Measurements from ENCODE around the gene PPM1H.

Gene PPM1H

GRCh38 chr12:62724285-62724684 is 210.7 kb downstream of the PPM1H start:
- Histone ChIP-seq H3K4me1 (ENCODE audit: insufficient read depth, low read length) (peaks cover 11% of the 10 kb centered on the region), H3K27ac (ENCODE audit: low read depth, low read length) (no peak overlapping the region), H3K27me3 (ENCODE audit: control insufficient read depth in 1 of 2, insufficient read depth in 2 of 2, low read length in 2 of 2) (no peaks in the 10 kb centered on the region)

GRCh38 chr12:62722971-62723680 is 211.8 kb downstream of the PPM1H start:
- no peak overlapping the region for H3K27ac ChIP-seq (ENCODE audit: low read depth, low read length)
- H3K27me3 ChIP-seq (ENCODE audit: control insufficient read depth in 1 of 2, insufficient read depth in 2 of 2, low read length in 2 of 2): no peaks in the 10 kb centered on the region
- H3K9me3 ChIP-seq (ENCODE audit: low read length): no peaks in the 10 kb centered on the region
- no peaks in the 10 kb centered on the region for H3K36me3 ChIP-seq (ENCODE audit: insufficient read depth, low read length)
- H3K4me1 ChIP-seq (ENCODE audit: insufficient read depth, low read length): peaks cover 6% of the 10 kb centered on the region
- H3K9ac ChIP-seq (ENCODE audit: low read length): no peak overlapping the region
- no peak overlapping the region for H3K4me3 ChIP-seq (ENCODE audit: low read depth in 1 of 2, low read length in 2 of 2)

More at GRCh38 chr12:62724285-62724684, 210.7 kb downstream of the PPM1H start:
- Histone ChIP-seq H3K9me3 (ENCODE audit: low read length) (no peaks in the 10 kb centered on the region), H3K9ac (ENCODE audit: low read length) (no peak overlapping the region), H3K4me3 (ENCODE audit: low read depth in 1 of 2, low read length in 2 of 2) (no peak overlapping the region), H3K36me3 (ENCODE audit: insufficient read depth, low read length) (no peaks in the 10 kb centered on the region)

- Histone ChIP-seq H3K4me3 (ENCODE audit: low read depth in 1 of 2, low read length in 2 of 2) (no peak overlapping the region), H3K9me3 (ENCODE audit: low read length) (no peaks in the 10 kb centered on the region), H3K36me3 (ENCODE audit: insufficient read depth, low read length) (no peaks in the 10 kb centered on the region), H3K27ac (ENCODE audit: low read depth, low read length) (no peak overlapping the region), H3K27me3 (ENCODE audit: control insufficient read depth in 1 of 2, insufficient read depth in 2 of 2, low read length in 2 of 2) (no peaks in the 10 kb centered on the region), H3K4me1 (ENCODE audit: insufficient read depth, low read length) (peaks cover 6% of the 10 kb centered on the region), H3K9ac (ENCODE audit: low read length) (no peak overlapping the region)
Measured at GRCh38 chr12:62720661-62721330, 214.2 kb downstream of the PPM1H start.

- H3K9ac ChIP-seq (ENCODE audit: low read length): no peak overlapping the region
- H3K9me3 ChIP-seq (ENCODE audit: low read length): no peaks in the 10 kb centered on the region
- no peak overlapping the region for H3K4me3 ChIP-seq (ENCODE audit: low read depth in 1 of 2, low read length in 2 of 2)
- H3K36me3 ChIP-seq (ENCODE audit: insufficient read depth, low read length): no peaks in the 10 kb centered on the region
- peaks cover 6% of the 10 kb centered on the region for H3K4me1 ChIP-seq (ENCODE audit: insufficient read depth, low read length)
- no peaks in the 10 kb centered on the region for H3K27me3 ChIP-seq (ENCODE audit: control insufficient read depth in 1 of 2, insufficient read depth in 2 of 2, low read length in 2 of 2)
- H3K27ac ChIP-seq (ENCODE audit: low read depth, low read length): no peak overlapping the region
Measured at GRCh38 chr12:62720025-62720424, 214.9 kb downstream of the PPM1H start.

- Histone ChIP-seq H3K36me3 (ENCODE audit: insufficient read depth, low read length) (no peaks in the 10 kb centered on the region), H3K4me3 (ENCODE audit: low read depth in 1 of 2, low read length in 2 of 2) (no peak overlapping the region), H3K9me3 (ENCODE audit: low read length) (no peaks in the 10 kb centered on the region), H3K9ac (ENCODE audit: low read length) (no peak overlapping the region), H3K27ac (ENCODE audit: low read depth, low read length) (no peak overlapping the region), H3K4me1 (ENCODE audit: insufficient read depth, low read length) (peaks cover 10% of the 10 kb centered on the region), H3K27me3 (ENCODE audit: control insufficient read depth in 1 of 2, insufficient read depth in 2 of 2, low read length in 2 of 2) (no peaks in the 10 kb centered on the region)
Measured at GRCh38 chr12:62718762-62719426, 216.1 kb downstream of the PPM1H start.

GRCh38 chr12:62717643-62718042 is 217.3 kb downstream of the PPM1H start:
- Histone ChIP-seq H3K27me3 (ENCODE audit: control insufficient read depth in 1 of 2, insufficient read depth in 2 of 2, low read length in 2 of 2) (no peaks in the 10 kb centered on the region), H3K4me3 (ENCODE audit: low read depth in 1 of 2, low read length in 2 of 2) (no peak overlapping the region), H3K27ac (ENCODE audit: low read depth, low read length) (no peak overlapping the region), H3K4me1 (ENCODE audit: insufficient read depth, low read length) (peaks cover 17% of the 10 kb centered on the region), H3K9me3 (ENCODE audit: low read length) (no peaks in the 10 kb centered on the region), H3K36me3 (ENCODE audit: insufficient read depth, low read length) (no peaks in the 10 kb centered on the region), H3K9ac (ENCODE audit: low read length) (no peak overlapping the region)

- Histone ChIP-seq H3K27ac (ENCODE audit: low read depth, low read length) (no peak overlapping the region), H3K4me1 (ENCODE audit: insufficient read depth, low read length) (peaks cover 24% of the 10 kb centered on the region), H3K4me3 (ENCODE audit: low read depth in 1 of 2, low read length in 2 of 2) (no peak overlapping the region), H3K9ac (ENCODE audit: low read length) (no peak overlapping the region), H3K9me3 (ENCODE audit: low read length) (no peaks in the 10 kb centered on the region), H3K36me3 (ENCODE audit: insufficient read depth, low read length) (no peaks in the 10 kb centered on the region), H3K27me3 (ENCODE audit: control insufficient read depth in 1 of 2, insufficient read depth in 2 of 2, low read length in 2 of 2) (no peaks in the 10 kb centered on the region)
Measured at GRCh38 chr12:62716866-62717525, 218.0 kb downstream of the PPM1H start.

- Histone ChIP-seq H3K36me3 (ENCODE audit: insufficient read depth, low read length) (no peaks in the 10 kb centered on the region), H3K27ac (ENCODE audit: low read depth, low read length) (no peak overlapping the region), H3K4me1 (ENCODE audit: insufficient read depth, low read length) (peaks cover 33% of the 10 kb centered on the region), H3K27me3 (ENCODE audit: control insufficient read depth in 1 of 2, insufficient read depth in 2 of 2, low read length in 2 of 2) (no peaks in the 10 kb centered on the region), H3K4me3 (ENCODE audit: low read depth in 1 of 2, low read length in 2 of 2) (no peak overlapping the region), H3K9me3 (ENCODE audit: low read length) (no peaks in the 10 kb centered on the region), H3K9ac (ENCODE audit: low read length) (no peak overlapping the region)
Measured at GRCh38 chr12:62716037-62716436, 218.9 kb downstream of the PPM1H start.

GRCh38 chr12:62714774-62715721 is 219.9 kb downstream of the PPM1H start:
- Histone ChIP-seq H3K9ac (ENCODE audit: low read length) (no peak overlapping the region), H3K4me3 (ENCODE audit: low read depth in 1 of 2, low read length in 2 of 2) (no peak overlapping the region), H3K9me3 (ENCODE audit: low read length) (no peaks in the 10 kb centered on the region), H3K4me1 (ENCODE audit: insufficient read depth, low read length) (peaks cover 34% of the 10 kb centered on the region), H3K36me3 (ENCODE audit: insufficient read depth, low read length) (no peaks in the 10 kb centered on the region), H3K27me3 (ENCODE audit: control insufficient read depth in 1 of 2, insufficient read depth in 2 of 2, low read length in 2 of 2) (no peaks in the 10 kb centered on the region), H3K27ac (ENCODE audit: low read depth, low read length) (no peak overlapping the region)

GRCh38 chr12:62714181-62714773 is 220.7 kb downstream of the PPM1H start:
- peaks cover 34% of the 10 kb centered on the region for H3K4me1 ChIP-seq (ENCODE audit: insufficient read depth, low read length)
- no peak overlapping the region for H3K27ac ChIP-seq (ENCODE audit: low read depth, low read length)
- H3K27me3 ChIP-seq (ENCODE audit: control insufficient read depth in 1 of 2, insufficient read depth in 2 of 2, low read length in 2 of 2): no peaks in the 10 kb centered on the region
- no peak overlapping the region for H3K4me3 ChIP-seq (ENCODE audit: low read depth in 1 of 2, low read length in 2 of 2)
- H3K9me3 ChIP-seq (ENCODE audit: low read length): no peaks in the 10 kb centered on the region
- H3K9ac ChIP-seq (ENCODE audit: low read length): no peak overlapping the region
- no peaks in the 10 kb centered on the region for H3K36me3 ChIP-seq (ENCODE audit: insufficient read depth, low read length)

All from muscle layer of colon (tissue), 2 donors.